Fibroblast of the aortic adventitia (primary cell): ENCODE measurements around the gene HMGN1. TPM values are rescaled to one million over a fixed set of nuclear protein-coding genes. Genes with fewer than 3 reads are reported as not detected.

Source experiments
- DNase-seq: peaks from one replicate; pipeline ENCODE4 v3.0.0-alpha.2; 2010; ENCODE audit warnings: low read depth
- H3K4me3 ChIP-seq: 2 replicates; pipeline ENCODE4 v1.5.1; 2011; ENCODE audit warnings: low read depth, mild to moderate bottlenecking, control low read depth, low read length, moderate library complexity
- total RNA-seq: library from RNA; depleted of rRNA; stranded (reverse); fragments of >200 nt; gene quantifications from 2 replicates; pipeline ENCODE4 v1.2.3, GENCODE V29; 2012; ENCODE audit warnings: low replicate concordance
- TF ChIP-seq, protein P1 (sequence below): IDR thresholded peaks from 2 replicates; pipeline ENCODE4 v1.5.1; 2011; ENCODE audit warnings: mild to moderate bottlenecking, low read length, control low read depth, inconsistent platforms; ENCODE audit not compliant: insufficient read depth

HMGN1 gene, protein sequence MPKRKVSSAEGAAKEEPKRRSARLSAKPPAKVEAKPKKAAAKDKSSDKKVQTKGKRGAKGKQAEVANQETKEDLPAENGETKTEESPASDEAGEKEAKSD
- 155 and 165 TPM in 2 replicates for total RNA-seq

DNA sequence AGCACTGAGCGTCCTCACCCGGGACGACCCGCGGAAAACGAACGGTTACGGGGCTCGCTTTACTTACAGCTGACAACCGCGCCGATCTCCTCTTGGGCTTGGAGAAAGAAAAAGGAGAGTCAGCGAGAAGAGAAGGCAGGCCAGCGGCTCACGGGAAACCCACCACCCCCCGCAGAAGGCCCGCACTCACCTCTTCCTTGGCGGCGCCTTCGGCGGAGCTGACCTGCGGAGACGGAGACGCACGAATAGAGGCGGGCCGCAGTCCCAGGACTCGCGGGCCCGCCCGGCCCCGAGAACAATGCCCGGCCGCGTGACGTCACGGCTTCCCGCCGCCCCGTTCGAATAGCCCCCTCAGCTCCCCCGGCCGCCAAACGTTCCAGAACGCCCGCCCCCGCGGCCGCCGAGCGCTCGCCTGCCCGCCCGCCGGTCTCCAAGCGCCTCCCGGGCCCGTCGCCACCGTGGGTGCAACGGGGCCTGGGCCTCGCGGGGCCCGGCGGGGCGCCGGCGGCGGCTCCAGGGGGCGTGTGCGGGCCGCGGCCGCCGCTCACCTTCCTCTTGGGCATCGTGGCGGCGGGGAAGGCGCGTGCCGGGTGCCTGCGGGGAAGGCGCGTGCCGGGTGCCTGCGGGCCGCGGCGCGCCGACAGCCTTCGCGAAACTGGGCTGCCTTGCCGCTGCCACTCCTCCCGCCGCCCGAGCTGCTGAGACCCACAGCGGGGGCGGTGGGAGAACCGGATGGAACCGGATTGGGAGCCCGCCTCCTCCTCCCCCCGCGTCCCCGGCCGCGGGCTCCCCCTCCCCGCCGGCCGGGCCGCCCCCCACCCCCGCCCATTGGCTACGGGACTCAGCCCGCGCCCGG, at the start of gene HMGN1:
TSS of gene HMGN1 (minus strand) at position 734 of the 856 bp plus-strand sequence. CDS start at position 563, 171 bp downstream.
- TF ChIP-seq, protein P1, sequence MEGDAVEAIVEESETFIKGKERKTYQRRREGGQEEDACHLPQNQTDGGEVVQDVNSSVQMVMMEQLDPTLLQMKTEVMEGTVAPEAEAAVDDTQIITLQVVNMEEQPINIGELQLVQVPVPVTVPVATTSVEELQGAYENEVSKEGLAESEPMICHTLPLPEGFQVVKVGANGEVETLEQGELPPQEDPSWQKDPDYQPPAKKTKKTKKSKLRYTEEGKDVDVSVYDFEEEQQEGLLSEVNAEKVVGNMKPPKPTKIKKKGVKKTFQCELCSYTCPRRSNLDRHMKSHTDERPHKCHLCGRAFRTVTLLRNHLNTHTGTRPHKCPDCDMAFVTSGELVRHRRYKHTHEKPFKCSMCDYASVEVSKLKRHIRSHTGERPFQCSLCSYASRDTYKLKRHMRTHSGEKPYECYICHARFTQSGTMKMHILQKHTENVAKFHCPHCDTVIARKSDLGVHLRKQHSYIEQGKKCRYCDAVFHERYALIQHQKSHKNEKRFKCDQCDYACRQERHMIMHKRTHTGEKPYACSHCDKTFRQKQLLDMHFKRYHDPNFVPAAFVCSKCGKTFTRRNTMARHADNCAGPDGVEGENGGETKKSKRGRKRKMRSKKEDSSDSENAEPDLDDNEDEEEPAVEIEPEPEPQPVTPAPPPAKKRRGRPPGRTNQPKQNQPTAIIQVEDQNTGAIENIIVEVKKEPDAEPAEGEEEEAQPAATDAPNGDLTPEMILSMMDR = no peak
- H3K4me3 ChIP-seq = peak within 1 kb of the TSS; percentile 86
- peak; percentile 75 for DNase-seq

DNA sequence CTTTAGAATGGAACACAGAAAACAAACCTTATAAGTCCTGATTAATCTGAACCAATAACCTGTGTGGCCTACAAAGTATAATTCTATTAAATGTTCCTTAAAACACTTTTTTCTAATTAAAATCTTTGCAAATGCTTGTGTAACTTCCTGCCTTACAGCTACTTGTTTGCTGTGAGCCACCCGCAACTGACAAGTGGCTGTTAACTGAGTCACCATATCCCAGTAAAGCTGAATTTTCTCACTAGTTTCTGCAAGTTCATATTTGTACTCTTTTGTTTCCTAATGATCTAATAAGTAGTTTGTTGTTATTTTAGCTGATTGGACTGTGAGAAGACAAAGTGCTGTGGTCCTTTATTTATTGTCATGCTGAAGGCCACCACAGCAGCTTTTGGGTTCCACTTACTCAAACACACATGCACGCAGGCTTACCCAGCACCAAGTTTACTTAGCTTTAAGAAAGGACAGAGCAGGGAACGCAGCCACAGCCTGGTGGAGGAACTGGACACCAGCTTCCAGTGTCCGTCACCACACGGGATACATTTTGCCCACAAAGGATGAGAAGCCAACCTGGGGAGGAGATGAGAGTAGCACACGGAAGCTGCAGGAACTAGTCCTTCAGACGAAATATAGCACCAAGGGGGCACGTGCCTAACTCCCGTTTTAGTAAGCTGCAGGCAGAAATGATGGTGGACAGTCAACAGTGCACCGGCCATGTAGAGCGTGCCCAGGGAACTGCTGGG, 48.9 kb upstream of the HMGN1 start:
- TF ChIP-seq, protein P1 = no peak

DNA sequence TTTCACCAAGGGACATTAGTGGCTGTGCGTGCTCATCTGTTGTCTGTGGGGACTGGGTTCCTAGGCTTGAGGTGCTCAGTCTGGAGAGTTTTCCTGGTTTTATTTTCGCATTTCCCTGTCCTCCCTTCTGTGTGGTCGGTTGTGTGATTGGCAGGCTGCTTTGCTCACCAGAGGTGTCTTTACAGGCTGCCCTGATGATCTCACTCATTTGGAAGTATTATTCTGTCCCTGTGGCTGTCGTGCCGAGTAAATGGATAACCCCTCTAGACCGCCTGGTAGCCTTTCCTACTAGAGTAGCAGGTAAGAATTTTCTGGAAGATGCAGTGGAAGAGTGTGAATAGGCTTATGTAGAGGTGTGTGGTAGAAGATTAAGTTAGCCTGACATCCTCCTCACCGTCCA, 44.1 kb upstream of the HMGN1 start:
- no peak overlapping the region for H3K4me3 ChIP-seq
- no peak for DNase-seq
- TF ChIP-seq, protein P1 = no peak

More for the DNA sequence above, 48.9 kb upstream of the HMGN1 start:
- H3K4me3 ChIP-seq = no peak overlapping the region
- DNase-seq = no peak

DNA sequence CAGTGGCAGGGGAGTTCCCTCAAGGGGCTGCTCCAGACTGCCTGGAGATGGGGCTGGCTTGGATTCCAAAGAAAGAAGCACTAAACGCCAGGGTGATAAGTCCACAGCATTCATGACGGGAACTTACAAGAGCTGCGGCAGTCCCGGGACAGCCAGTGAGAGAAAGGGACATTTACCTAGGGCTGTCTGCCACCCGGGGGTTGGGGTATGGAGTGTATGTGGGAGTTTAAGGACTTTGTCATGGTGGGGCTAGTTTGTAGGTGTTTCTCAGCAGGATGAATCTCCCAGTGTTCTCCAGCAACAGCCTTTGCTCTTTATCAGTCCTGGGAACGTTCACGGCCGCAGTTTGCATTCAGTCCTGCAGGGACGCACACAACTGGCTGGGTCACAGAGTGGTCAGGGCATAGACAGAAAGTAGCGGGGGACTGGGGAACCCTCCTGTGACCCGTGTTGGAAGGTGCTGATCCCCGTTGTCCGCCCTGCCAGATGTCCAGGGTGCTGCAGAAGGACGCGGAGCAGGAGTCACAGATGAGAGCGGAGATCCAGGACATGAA, 41.4 kb upstream of the HMGN1 start:
- no peak overlapping the region for H3K4me3 ChIP-seq
- no peak for DNase-seq
- TF ChIP-seq, protein P1 = peak; percentile 1

DNA sequence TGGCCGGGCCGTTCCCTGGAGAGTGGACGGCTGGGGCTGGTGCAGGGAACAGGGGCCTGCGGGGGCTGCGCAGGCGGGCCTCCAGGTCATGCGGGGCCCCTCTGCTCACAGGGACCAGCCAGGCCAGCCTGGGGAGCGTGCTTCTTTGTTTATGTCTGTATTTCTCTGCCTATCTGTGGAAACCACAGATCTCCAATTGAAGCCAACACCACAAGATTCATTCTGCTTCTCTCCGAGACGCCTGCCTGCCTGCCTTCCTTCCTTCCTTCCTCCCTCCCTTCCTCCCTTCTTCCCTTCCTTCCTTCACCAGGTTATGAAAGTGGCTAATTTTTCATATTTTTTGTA, 39.9 kb upstream of the HMGN1 start:
- no peak for DNase-seq
- TF ChIP-seq, protein P1 = no peak
- peak overlapping the region; percentile 33 for H3K4me3 ChIP-seq

DNA sequence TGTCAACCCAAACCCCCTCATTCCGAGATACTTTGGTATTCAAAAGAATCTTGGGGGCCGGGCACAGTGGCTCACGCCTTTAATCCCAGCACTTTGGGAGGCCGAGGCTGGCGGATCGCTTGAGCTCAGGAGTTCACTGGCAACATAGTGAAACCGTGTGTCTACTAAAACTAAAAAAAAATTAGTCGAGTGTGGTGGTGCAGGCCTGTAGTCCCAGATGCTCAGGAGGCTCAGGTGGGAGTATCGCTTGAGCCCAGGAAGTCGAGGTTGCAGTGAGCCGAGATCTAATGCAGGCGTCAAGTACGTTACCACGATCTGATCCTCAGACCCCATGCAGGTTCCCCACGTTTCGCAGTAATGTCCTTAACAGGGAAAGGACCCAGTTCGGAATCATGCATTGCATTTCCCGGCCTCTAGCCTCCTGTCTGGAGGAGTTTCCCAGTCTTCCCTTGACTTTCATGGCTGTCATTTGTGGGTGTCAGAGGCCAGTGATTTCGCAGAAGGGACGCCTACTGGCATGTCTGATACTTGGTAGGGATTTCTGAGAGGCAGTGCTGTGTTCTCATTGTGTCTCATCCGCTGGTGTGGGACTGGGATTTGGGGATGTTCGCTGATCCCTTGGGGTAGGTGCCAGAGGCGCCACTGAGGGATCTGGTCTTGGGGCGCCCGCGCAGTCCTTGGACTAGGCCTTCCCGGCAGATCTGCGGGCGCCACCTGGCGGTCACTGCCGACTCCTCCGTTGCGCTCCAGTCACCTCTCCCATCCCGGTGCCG, 39.3 kb upstream of the HMGN1 start:
- peak; percentile 80 for DNase-seq
- H3K4me3 ChIP-seq = peak overlapping the region; percentile 60
- TF ChIP-seq, protein P1 = peak; percentile 93
